Diencephalon (tissue), 1 donor: ENCODE measurements around the gene CEBPA. TPM values are rescaled to one million over a fixed set of nuclear protein-coding genes. Genes with fewer than 3 reads are reported as not detected.

Experiments
- total RNA-seq: library from RNA; depleted of rRNA; stranded (reverse); fragments of >200 nt; gene quantifications from one replicate; pipeline ENCODE4 v1.2.3, GENCODE V29; 2014

Gene CEBPA
- 4.8 TPM for total RNA-seq

GRCh38 chr19:33302175-33302973 is at the start of gene CEBPA:
TSS of gene CEBPA (minus strand) at chr19:33302534. CDS start at chr19:33302414, 120 bp downstream.

Other genes starting within 250 kb of the CEBPA start
- 5.1 TPM for gene RHPN2, start 237.6 kb downstream of the CEBPA start, total RNA-seq
- gene GPATCH1, start 221.4 kb downstream of the CEBPA start, total RNA-seq: 16.1 TPM
- not detected for gene WDR88, start 170.4 kb downstream of the CEBPA start, total RNA-seq
- gene LRP3, start 108.2 kb downstream of the CEBPA start, total RNA-seq: 71.3 TPM
- 5.5 TPM for gene SLC7A10, start 76.7 kb downstream of the CEBPA start, total RNA-seq
- 44.5 TPM for gene CEBPG, start 71.2 kb upstream of the CEBPA start, total RNA-seq
- gene PEPD, start 219.3 kb upstream of the CEBPA start, total RNA-seq: 33.9 TPM